Cortex of kidney (tissue), 1 donor: ENCODE results near the gene ISCA2.
"Not testable (repeated sequence)": the region's sequence is repeated elsewhere in the genome, so short reads cannot be mapped to it uniquely, and the experiment has no call there.

Experiments used
- DNase-seq: peaks from one replicate; lab custom pipeline; 2025; lab: John Stamatoyannopoulos, UW

Gene ISCA2

DNA sequence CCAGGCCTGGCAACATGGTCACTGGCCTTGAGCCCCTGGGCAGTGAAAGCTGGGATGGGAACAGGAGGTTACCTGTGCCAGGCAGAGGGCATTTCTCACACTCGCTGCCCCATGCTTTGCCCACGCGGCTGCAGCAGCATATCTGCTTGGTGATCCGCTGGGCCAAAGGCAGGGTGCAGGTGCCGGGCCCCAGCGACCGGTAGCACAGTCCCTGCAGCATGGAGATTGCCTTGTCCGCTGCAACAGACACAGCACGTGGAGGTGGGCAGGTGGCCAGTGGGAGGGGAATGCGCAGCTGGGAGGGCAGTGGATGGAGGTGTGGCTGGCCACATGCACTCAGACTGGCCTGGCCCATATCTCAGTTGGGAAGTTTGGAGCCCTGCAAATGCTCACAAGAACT is 35.3 kb downstream of the ISCA2 start:
- DNase-seq, result no peak

DNA sequence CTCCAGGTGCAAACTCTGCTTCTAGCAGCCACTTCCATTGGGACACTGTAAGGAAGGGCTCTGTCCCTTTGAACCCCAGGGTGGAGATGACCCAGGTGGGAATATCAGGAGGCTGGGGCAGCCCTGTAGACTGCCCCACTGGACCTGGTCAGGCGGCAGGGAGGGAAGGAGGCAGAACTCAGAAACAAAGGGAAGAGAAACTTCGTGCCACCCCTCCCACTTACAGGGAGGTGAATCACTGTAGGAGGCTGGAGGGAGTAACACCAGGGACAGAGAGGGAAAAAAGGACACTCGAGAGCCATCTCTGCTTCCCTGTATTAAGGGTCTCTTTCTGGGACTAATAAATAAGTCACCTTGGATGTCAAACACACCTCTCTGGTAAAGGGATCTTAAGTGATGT is 37.4 kb downstream of the ISCA2 start:
- DNase-seq, result no peak

DNA sequence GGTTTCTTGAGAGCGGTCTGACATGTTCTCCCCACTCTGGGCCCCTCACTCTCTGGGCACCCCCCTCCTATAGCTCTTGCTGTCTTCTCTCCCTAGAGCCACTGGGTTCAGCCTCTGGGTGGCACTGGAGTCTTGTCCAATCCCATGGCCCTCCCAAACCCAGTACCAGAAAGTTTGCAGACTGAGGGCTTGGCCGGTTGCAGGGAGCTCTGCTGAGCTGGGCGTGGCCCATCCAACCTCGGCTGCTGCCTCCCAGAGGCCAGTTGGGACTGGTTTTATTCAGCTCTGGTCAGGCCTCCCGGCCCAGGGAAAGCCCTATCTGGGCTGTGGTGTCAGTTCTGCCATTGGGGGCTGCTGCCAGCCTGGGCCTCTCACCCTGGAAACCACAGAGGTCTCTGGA is 37.9 kb downstream of the ISCA2 start:
- no peak for DNase-seq

DNA sequence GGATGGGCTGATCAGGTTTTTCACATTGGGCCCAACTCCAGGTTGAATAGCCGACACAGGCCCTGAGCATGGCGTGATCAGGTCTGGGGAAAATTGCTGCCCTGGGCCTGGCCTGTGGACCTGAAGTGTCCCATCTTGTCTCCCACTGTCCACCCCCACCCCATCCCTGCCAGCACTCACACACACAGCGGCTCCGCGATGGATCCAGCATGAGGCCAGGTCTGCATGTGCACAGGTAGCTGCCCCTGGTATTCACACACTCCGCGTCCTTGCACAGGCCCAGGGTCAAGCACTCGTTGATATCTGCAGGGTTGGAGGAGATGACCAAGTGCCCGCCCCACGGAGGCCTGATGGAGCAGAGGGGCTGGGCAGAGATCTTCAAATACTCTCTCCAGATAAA is 38.7 kb downstream of the ISCA2 start:
- no peak for DNase-seq

DNA sequence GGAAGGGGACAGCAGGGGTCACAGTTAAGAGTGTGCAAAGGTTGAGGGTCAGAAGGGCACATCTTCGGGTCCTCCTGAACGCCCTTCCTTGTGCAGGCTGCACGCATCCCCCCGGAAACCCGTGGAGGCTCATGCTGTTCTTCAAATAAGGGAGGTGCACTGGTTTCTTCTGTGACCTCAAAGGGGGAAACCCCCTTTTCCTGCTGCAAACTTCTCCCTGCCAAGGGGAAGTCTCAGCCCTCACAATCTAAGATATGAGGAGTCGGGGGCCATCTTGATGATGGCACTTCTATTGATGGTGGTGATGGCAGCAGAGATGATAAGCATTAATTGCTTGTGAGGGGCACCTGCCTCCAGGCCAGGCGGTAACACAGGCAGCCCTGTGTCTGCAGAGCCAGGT is 40.0 kb downstream of the ISCA2 start:
- no peak for DNase-seq

DNA sequence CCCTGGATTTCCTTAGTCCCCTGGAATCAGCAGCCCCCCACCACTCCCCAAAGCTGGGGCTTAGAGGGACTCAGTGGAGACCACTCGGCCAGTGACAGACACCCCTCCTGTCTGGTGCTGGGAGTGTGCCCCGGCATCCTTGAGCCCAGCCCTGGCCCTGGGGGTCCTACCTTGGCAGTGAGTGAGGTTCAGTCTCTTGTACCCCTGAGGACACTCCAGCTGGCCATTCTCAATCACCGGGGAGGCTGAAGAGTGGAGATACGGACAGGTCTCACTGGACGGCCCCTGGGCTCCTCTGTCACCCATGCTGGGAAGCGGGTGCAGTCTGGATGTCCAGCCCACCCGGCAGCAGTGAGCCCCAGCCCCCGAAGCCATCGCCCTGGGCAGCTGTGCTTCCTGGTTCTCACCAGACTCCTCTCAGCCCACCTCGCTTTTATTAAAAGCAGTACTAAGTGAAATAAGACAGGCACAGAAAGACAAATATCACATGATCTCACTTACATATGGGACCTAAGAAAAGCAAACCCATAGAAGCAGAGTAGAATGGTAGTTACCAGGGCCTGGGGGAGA is 42.3 kb downstream of the ISCA2 start:
- DNase-seq, result no peak

DNA sequence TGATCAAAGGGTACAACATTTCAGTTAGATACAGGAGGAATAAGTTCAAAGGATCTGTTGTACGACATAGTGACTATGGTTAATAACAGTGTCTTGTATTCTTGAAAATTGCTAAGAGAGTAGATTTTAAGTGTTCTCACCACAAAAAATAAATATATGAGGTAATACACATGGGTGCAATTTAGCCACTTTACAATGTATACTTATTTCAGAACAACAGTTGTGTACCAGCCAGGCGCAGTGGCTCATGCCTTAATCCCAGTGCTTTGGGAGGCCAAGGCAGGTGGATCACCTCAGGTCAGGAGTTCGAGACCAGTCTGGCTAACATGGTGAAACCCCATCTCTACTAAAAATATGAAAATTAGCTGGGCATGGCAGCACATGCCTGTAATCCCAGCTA is 42.8 kb downstream of the ISCA2 start:
- not testable (repeated sequence) for DNase-seq

DNA sequence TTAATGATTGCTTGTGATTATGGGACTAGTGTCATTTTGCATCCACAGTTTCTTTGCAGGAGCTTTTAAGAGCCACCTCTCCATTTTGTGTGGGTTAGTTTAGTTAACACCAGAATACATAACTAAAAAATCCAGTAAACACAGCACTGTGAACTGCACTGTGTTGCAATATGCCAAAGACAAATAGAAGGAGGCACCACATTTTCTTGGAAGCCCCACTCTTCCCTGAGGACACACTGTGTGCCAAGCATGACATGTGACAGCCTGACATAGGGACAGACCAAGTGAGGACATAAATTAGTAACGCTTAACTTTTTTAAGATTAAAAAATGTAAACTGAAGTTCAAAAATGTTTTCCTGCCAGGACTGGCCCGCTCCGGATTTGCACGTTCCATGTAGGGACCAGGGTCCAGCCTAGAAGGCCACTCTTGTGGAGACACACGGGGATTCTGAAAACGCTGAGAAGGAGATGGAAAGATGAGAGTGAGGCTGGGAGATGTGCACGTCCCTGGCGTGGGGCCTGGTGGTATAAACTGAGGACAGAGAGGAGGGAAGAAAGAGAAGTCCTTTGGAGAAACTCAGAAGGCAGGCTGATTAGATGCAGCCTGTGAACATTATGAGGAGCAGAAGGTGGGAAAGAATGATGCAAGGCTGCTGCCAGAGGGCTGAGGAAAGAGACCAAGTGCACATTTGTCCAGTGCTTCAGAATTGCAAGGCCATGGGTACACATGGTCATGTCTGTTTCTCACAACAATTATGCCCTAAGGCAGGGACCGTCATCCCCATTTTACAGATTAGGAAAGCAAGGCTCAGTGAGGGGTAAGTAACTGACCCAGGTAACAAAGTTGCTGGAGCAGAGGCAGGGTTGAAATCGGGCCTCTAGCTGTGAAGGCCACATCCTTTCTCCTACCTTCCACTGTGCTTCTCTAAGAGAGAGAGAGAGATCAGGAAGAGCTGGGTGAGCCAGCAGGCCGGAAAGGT is 45.1 kb downstream of the ISCA2 start:
- no peak for DNase-seq

DNA sequence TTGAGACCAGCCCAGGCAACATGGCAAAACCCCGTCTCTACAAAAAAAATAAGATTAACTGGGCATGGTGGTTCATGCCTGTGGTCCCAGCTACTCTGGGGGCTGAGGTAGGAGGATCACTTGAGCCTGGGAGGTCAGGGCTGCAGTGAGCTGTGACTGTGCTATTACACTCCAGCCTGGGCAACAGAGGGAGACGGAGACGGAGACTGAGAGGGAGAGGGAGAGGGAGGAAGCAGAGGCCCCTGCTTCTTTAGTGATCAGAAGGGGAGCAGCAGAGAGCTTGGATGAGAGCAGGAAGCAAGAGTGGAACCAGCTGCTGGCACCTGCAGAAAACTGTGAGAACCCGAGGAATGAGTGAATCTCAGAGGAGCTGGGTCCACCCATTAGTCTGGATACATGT is 45.9 kb downstream of the ISCA2 start:
- no peak for DNase-seq

DNA sequence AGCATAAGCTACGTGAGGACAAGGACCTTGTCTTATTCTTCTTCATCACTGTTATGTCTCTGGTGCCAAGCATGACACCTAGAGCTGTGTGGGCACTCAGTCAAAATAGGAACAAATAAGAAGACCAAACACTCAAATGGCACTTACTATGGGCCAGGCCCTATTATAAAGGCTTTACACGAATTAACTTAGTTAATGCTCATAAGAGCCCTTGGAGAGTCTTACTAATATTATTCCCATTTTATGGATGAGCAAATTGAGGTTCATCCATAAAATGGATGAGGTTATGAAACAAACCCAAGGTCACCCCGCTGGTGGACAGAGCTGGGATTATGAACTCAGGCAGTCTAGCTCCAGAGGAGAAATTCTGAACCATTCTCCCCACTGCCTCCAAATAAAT is 47.7 kb downstream of the ISCA2 start:
- DNase-seq, result no peak

DNA sequence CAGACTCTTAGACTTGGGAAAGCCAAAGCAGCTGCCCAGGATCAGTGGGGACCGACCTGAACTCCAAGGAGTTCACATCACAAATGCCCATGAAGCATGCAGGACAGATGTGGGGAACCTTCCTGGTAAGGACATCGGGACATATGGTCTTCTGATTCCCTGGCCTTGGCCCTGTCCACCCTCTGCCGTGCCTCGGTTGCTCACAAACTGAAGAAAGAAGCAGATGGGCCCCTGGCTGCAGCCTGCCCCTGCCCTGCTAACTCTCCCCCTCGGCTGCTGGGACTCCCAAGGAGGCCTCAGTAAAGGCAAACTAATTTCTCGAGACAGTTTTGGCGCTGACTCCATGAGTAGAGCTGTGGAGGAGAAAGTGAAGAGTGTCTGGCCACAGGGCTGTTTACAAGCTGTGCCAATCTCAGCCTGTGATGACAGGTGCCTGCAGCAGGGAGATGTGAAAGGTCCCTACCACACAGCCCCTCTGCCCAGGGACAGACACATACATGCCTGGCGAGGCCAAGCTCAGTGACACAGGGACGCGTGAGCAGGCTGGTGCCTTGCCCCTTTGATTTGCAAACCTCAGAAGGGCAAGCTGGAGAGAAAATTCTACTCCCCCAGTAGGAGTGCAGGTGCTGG is 48.6 kb downstream of the ISCA2 start:
- no peak for DNase-seq

DNA sequence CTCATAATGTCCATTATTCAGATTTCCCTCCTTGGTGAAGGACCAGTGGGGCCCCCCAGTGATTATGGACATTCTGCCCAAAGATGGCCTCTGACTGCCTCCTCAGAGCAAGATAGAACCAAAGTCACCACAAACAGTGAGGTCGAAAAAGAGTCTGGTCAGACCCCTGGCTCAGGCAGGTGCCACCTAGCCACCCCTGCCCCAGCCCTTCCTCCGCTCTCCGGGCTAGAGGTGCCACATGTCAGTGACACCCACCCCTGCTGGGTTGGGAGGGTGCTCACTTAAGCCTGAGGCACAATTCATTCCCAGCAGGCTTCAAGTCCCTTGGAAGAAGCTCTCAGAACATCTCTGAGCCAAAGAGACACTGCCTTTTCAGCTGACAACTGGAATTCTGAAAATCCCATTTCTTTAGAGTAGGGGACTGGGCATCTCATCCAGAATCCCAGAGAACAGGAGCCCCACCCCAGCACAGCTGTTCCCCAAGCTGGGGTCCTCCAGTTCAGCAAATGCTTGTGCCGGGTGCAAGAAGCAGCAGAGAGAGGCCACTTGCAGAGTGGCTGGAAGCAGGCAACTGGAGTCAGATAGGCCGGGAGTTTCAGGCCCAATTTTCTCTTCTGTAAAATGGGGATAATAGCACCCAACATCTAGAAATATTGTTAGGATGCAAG is 50.3 kb downstream of the ISCA2 start:
- DNase-seq, result no peak

DNA sequence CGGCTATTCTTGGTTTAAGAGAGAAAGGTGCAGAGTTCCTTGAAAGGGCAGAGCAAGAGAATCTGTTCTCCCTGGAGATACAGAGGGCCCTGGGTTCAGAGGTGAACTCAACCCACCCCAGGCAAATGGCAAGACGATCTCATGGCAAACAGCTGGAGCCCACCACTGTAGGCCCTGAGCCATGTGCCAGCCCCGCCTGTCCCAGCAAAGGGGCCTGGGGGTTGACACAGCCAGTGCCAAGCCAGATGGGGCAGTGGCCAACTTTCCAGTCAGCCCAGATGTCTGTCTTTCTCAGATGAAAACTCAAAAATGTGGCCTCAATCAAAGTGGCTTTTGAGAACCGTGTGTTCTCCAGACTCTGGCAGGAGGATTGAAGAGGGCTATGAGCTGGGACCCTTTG is 51.8 kb downstream of the ISCA2 start:
- DNase-seq, result no peak

DNA sequence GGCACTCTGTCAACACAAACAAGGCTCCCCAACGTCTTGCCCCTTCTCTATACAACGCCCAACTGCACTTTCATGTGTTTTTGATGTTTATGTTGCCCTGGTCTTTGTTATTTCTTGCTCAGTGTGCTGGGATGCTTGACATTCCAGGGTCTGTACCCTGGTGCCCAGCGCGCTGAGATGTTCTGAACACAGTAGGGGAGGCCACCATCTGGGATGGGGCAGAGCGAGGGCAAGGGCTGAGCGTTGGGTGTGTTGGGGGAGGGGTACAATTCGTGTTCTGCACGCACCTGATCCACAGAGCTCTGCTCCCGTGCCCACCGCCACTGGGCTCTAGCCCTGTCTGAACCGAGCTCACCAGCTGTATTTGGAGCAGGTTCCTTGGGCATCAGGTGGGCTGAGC is 52.9 kb downstream of the ISCA2 start:
- DNase-seq, result no peak
